Measurements from ENCODE around the gene ETV5.
"Not testable (repeated sequence)": the region's sequence is repeated elsewhere in the genome, so short reads cannot be mapped to it uniquely, and the experiment has no call there.

GRCh38 chr3:186025993-186026392, 82.9 kb downstream of the ETV5 start:
- TF ChIP-seq POLR2A (IDR thresholded peaks at IDR 0.05): not testable (repeated sequence)
- TF ChIP-seq, protein P1, sequence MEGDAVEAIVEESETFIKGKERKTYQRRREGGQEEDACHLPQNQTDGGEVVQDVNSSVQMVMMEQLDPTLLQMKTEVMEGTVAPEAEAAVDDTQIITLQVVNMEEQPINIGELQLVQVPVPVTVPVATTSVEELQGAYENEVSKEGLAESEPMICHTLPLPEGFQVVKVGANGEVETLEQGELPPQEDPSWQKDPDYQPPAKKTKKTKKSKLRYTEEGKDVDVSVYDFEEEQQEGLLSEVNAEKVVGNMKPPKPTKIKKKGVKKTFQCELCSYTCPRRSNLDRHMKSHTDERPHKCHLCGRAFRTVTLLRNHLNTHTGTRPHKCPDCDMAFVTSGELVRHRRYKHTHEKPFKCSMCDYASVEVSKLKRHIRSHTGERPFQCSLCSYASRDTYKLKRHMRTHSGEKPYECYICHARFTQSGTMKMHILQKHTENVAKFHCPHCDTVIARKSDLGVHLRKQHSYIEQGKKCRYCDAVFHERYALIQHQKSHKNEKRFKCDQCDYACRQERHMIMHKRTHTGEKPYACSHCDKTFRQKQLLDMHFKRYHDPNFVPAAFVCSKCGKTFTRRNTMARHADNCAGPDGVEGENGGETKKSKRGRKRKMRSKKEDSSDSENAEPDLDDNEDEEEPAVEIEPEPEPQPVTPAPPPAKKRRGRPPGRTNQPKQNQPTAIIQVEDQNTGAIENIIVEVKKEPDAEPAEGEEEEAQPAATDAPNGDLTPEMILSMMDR (IDR thresholded peaks at IDR 0.05): not testable (repeated sequence)

Data from esophagus squamous epithelium (tissue), 4 donors.